ENCODE measurements around the gene MINDY2.

DNA sequence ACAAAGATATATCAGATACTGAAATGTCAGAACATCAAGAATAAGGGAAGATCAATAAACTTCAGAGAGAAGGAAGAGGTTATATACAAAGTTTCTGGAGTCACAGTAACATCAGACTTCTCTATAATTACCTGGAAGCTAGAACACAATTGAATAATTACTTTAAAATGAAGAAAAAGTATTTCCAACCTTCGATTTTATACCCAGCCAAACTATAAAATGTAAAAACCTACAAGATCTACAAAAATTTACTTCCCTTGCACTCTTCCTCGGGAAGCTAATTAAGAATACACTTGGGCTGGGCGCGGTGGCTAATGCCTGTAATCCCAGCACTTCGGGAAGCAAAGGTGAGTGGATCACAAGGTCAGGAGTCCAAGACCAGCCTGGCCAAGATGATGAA, 6.6 kb upstream of the MINDY2 start:
- no peak for TF ChIP-seq EZH2 (IDR thresholded peaks at IDR 0.05)
- TF ChIP-seq, protein P1, sequence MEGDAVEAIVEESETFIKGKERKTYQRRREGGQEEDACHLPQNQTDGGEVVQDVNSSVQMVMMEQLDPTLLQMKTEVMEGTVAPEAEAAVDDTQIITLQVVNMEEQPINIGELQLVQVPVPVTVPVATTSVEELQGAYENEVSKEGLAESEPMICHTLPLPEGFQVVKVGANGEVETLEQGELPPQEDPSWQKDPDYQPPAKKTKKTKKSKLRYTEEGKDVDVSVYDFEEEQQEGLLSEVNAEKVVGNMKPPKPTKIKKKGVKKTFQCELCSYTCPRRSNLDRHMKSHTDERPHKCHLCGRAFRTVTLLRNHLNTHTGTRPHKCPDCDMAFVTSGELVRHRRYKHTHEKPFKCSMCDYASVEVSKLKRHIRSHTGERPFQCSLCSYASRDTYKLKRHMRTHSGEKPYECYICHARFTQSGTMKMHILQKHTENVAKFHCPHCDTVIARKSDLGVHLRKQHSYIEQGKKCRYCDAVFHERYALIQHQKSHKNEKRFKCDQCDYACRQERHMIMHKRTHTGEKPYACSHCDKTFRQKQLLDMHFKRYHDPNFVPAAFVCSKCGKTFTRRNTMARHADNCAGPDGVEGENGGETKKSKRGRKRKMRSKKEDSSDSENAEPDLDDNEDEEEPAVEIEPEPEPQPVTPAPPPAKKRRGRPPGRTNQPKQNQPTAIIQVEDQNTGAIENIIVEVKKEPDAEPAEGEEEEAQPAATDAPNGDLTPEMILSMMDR (IDR thresholded peaks at IDR 0.05 in 2 of 3, conservative IDR thresholded peaks at IDR 0.05 in 1 of 3; ENCODE audit: borderline replicate concordance in 1 of 3, insufficient read depth in 1 of 3, low read depth in 2 of 3, low read length in 2 of 3), result no peak
- TF ChIP-seq, protein P2, sequence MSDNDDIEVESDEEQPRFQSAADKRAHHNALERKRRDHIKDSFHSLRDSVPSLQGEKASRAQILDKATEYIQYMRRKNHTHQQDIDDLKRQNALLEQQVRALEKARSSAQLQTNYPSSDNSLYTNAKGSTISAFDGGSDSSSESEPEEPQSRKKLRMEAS (IDR thresholded peaks at IDR 0.05), result no peak
- TF ChIP-seq EZH2phosphoT487 (IDR thresholded peaks at IDR 0.05; ENCODE audit: borderline replicate concordance), result no peak
- TF ChIP-seq ELF1 (IDR thresholded peaks at IDR 0.05; ENCODE audit: borderline replicate concordance, low read depth), result no peak
- TF ChIP-seq ZNF274 (IDR thresholded peaks at IDR 0.05; ENCODE audit: low read depth, low read length), result no peak
- TF ChIP-seq POLR2A (IDR thresholded peaks at IDR 0.05; ENCODE audit: borderline replicate concordance, extremely low read depth, insufficient read depth, insufficient read length), result no peak
- no peak for TF ChIP-seq JUND (IDR thresholded peaks at IDR 0.05)
- TF ChIP-seq YY1 (IDR thresholded peaks at IDR 0.05; ENCODE audit: extremely low read depth, insufficient replicate concordance, low read depth, low read length), result no peak
- TF ChIP-seq, protein P3, sequence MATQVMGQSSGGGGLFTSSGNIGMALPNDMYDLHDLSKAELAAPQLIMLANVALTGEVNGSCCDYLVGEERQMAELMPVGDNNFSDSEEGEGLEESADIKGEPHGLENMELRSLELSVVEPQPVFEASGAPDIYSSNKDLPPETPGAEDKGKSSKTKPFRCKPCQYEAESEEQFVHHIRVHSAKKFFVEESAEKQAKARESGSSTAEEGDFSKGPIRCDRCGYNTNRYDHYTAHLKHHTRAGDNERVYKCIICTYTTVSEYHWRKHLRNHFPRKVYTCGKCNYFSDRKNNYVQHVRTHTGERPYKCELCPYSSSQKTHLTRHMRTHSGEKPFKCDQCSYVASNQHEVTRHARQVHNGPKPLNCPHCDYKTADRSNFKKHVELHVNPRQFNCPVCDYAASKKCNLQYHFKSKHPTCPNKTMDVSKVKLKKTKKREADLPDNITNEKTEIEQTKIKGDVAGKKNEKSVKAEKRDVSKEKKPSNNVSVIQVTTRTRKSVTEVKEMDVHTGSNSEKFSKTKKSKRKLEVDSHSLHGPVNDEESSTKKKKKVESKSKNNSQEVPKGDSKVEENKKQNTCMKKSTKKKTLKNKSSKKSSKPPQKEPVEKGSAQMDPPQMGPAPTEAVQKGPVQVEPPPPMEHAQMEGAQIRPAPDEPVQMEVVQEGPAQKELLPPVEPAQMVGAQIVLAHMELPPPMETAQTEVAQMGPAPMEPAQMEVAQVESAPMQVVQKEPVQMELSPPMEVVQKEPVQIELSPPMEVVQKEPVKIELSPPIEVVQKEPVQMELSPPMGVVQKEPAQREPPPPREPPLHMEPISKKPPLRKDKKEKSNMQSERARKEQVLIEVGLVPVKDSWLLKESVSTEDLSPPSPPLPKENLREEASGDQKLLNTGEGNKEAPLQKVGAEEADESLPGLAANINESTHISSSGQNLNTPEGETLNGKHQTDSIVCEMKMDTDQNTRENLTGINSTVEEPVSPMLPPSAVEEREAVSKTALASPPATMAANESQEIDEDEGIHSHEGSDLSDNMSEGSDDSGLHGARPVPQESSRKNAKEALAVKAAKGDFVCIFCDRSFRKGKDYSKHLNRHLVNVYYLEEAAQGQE (IDR thresholded peaks at IDR 0.05; ENCODE audit: low read depth), result no peak
